Neutrophil (primary cell): ENCODE data around the gene RASL11A.
"Not testable (repeated sequence)": the region's sequence is repeated elsewhere in the genome, so short reads cannot be mapped to it uniquely, and the experiment has no call there.

Source experiments
- H3K27ac ChIP-seq: fragments of 200-600 bp; sonication (generic); 2 replicates; pipeline ENCODE4 v1.5.1; 2016; ENCODE audit warnings: mild to moderate bottlenecking, moderate library complexity
- H3K27me3 ChIP-seq: fragments of 200-600 bp; sonication (generic); 2 replicates; pipeline ENCODE4 v1.6.0; 2016; ENCODE audit warnings: mild to moderate bottlenecking
- H3K36me3 ChIP-seq: fragments of 200-600 bp; sonication (generic); 2 replicates; pipeline ENCODE4 v1.5.1; 2017
- H3K4me1 ChIP-seq, 2 experiments: fragments of 200-600 bp in 1 of 2; sonication (generic) in 1 of 2; 1 replicate in 1 of 2; 2 replicates in 1 of 2; pipeline versions ENCODE4 v1.5.1 to v1.6.1; 2013 to 2016; ENCODE audit warnings: low read depth in 1 of 2, low read length in 1 of 2, mild to moderate bottlenecking in 1 of 2, moderate library complexity in 1 of 2; ENCODE audit not compliant: control insufficient read depth in 1 of 2, insufficient read depth in 1 of 2
- H3K4me3 ChIP-seq, 2 experiments: fragments of 200-600 bp in 1 of 2; sonication (generic) in 1 of 2; 1 replicate in 1 of 2; 2 replicates in 1 of 2; pipeline ENCODE4 v1.5.1; 2013 to 2016; ENCODE audit warnings: low read depth in 1 of 2, low read length in 1 of 2, mild to moderate bottlenecking in 1 of 2, moderate library complexity in 1 of 2
- H3K9me3 ChIP-seq: fragments of 200-600 bp; sonication (generic); 2 replicates; pipeline ENCODE4 v1.5.1; 2016
- CTCF ChIP-seq: fragments of 200-600 bp; sonication (generic); IDR thresholded peaks from 2 replicates; pipeline ENCODE4 v1.5.1; 2016; ENCODE audit warnings: antibody characterized with exemption

The RASL11A gene

GRCh38 chr13:27288392-27288791, 17.8 kb downstream of the RASL11A start:
- no peak for TF ChIP-seq CTCF
- H3K36me3 ChIP-seq, result no peaks in the 10 kb centered on the region

GRCh38 chr13:27289011-27289665, 18.5 kb downstream of the RASL11A start:
- no peaks in the 10 kb centered on the region for H3K9me3 ChIP-seq
- no peaks in the 10 kb centered on the region for H3K4me1 ChIP-seq
- no peak overlapping the region for H3K4me3 ChIP-seq
- TF ChIP-seq CTCF, result no peak
- no peaks in the 10 kb centered on the region for H3K27me3 ChIP-seq
- H3K27ac ChIP-seq, result no peak overlapping the region
- H3K36me3 ChIP-seq, result no peaks in the 10 kb centered on the region

More at GRCh38 chr13:27288392-27288791, 17.8 kb downstream of the RASL11A start:
- no peaks in the 10 kb centered on the region for H3K4me1 ChIP-seq
- no peaks in the 10 kb centered on the region for H3K9me3 ChIP-seq
- no peaks in the 10 kb centered on the region for H3K27me3 ChIP-seq
- H3K4me3 ChIP-seq, result no peak overlapping the region
- H3K27ac ChIP-seq, result no peak overlapping the region

GRCh38 chr13:27290715-27291114, 20.1 kb downstream of the RASL11A start:
- no peaks in the 10 kb centered on the region for H3K4me1 ChIP-seq
- no peaks in the 10 kb centered on the region for H3K9me3 ChIP-seq
- no peak overlapping the region for H3K4me3 ChIP-seq
- H3K27me3 ChIP-seq, result no peaks in the 10 kb centered on the region
- no peaks in the 10 kb centered on the region for H3K36me3 ChIP-seq
- no peak for TF ChIP-seq CTCF
- H3K27ac ChIP-seq, result no peak overlapping the region

- not testable (repeated sequence) for H3K27ac ChIP-seq, H3K4me3 ChIP-seq, H3K36me3 ChIP-seq, H3K9me3 ChIP-seq, H3K4me1 ChIP-seq, H3K27me3 ChIP-seq
Observed at GRCh38 chr13:27291967-27292366, 21.3 kb downstream of the RASL11A start.

- H3K4me1 ChIP-seq, result no peaks in the 10 kb centered on the region
- no peaks in the 10 kb centered on the region for H3K27me3 ChIP-seq
- no peak overlapping the region for H3K27ac ChIP-seq
- no peaks in the 10 kb centered on the region for H3K36me3 ChIP-seq
- H3K4me3 ChIP-seq, result no peak overlapping the region
- no peak for TF ChIP-seq CTCF
- no peaks in the 10 kb centered on the region for H3K9me3 ChIP-seq
Observed at GRCh38 chr13:27293076-27293691, 22.6 kb downstream of the RASL11A start.

- no peak overlapping the region for H3K27ac ChIP-seq
- TF ChIP-seq CTCF, result no peak
- H3K27me3 ChIP-seq, result no peaks in the 10 kb centered on the region
- no peak overlapping the region for H3K4me3 ChIP-seq
- H3K36me3 ChIP-seq, result no peaks in the 10 kb centered on the region
- H3K4me1 ChIP-seq, result no peaks in the 10 kb centered on the region
- no peaks in the 10 kb centered on the region for H3K9me3 ChIP-seq
Observed at GRCh38 chr13:27293873-27294515, 23.4 kb downstream of the RASL11A start.
